Lung (tissue), 12 donors: Measurements from ENCODE around the gene ZBED4. TPM values are rescaled to one million over a fixed set of nuclear protein-coding genes. Genes with fewer than 3 reads are reported as not detected.
A peak's percentile ranks its signal among the peaks of the same experiment; 100 is the strongest.

ENCODE experiments used
- ATAC-seq: fragments of 200-7000 bp; cut with Tn5 transposase; one replicate; pipeline ENCODE4 v1.9.1; 2020; ENCODE audit warnings: moderate number of reproducible peaks; ENCODE audit not compliant: insufficient read depth, low FRiP score
- DNase-seq, 3 donors: peaks; one replicate each; pipeline ENCODE4 v3.0.0-alpha.2; 2013 to 2017
- H3K27ac ChIP-seq, 2 donors: one replicate each; pipeline ENCODE4 v1.5.1; 2013; ENCODE audit warnings: mild to moderate bottlenecking in 2 of 2, moderate library complexity in 2 of 2, control low read depth in 1 of 2, inconsistent platforms in 1 of 2, low read depth in 1 of 2, low read length in 1 of 2
- H3K27me3 ChIP-seq, 3 donors: one replicate each; pipeline ENCODE4 v1.5.1; 2013; ENCODE audit warnings: low read length in 2 of 3; ENCODE audit not compliant: control insufficient read depth in 3 of 3, insufficient read depth in 3 of 3
- H3K36me3 ChIP-seq, 4 donors: one replicate each; pipeline ENCODE4 v1.5.1; 2013; ENCODE audit warnings: low read length in 4 of 4, mild to moderate bottlenecking in 1 of 4, moderate library complexity in 1 of 4; ENCODE audit not compliant: control insufficient read depth in 4 of 4, insufficient read depth in 4 of 4
- H3K4me1 ChIP-seq, 5 donors: one replicate each; pipeline ENCODE4 v1.5.1; 2013; ENCODE audit warnings: low read length in 5 of 5, mild to moderate bottlenecking in 2 of 5, moderate library complexity in 1 of 5; ENCODE audit not compliant: control insufficient read depth in 5 of 5, insufficient read depth in 5 of 5
- H3K4me3 ChIP-seq: one replicate; pipeline ENCODE4 v1.5.1; 2013; ENCODE audit warnings: mild to moderate bottlenecking, control low read depth, moderate library complexity
- H3K9ac ChIP-seq, 2 donors: one replicate each; pipeline ENCODE4 v1.5.1; 2013; ENCODE audit warnings: low read length in 2 of 2, control low read depth in 1 of 2; ENCODE audit not compliant: insufficient read depth in 1 of 2
- H3K9me3 ChIP-seq, 4 donors: one replicate each; pipeline ENCODE4 v1.5.1; 2013; ENCODE audit warnings: low read length in 3 of 4, mild to moderate bottlenecking in 1 of 4, moderate library complexity in 1 of 4; ENCODE audit not compliant: control insufficient read depth in 4 of 4, insufficient read depth in 3 of 4
- WGBS, 2 donors: extraction: QIAGEN DNeasy Blood & Tissue Kit; methylation state at CpG; one replicate each; pipeline ENCODE4 v1.1.7; 2013; 5-methylcytosine and 5-hydroxymethylcytosine counted together
- polyA plus RNA-seq, 2 donors: library from polyadenylated mRNA; stranded (reverse); fragments of 200-250 nt; gene quantifications; one replicate each; pipeline ENCODE4 v1.2.1, GENCODE V29; 2013
- total RNA-seq, 2 donors: library from RNA; depleted of rRNA in 1 of 2; stranded (reverse); fragments of >200 nt in 1 of 2; gene quantifications; one replicate each; pipeline ENCODE4 v1.2.1, GENCODE V29; 2014 to 2021
- TF ChIP-seq, protein P1 (sequence below): IDR thresholded peaks from 2 replicates; pipeline ENCODE4 v1.5.1; 2012; ENCODE audit warnings: mild to moderate bottlenecking; ENCODE audit errors: control extremely low read depth, extremely low read depth
- donor health status: control.
- donor health status: control.
- donor health status: Bipolar disorder and iron deficiency.
- donor health status: healthy.
- donor health status: DM: yes; HTN: yes; CAD: no.

ZBED4 gene
- total and polyA plus RNA-seq, 4 donors, result 3.9 to 13.2 (median 9.1) TPM

DNA sequence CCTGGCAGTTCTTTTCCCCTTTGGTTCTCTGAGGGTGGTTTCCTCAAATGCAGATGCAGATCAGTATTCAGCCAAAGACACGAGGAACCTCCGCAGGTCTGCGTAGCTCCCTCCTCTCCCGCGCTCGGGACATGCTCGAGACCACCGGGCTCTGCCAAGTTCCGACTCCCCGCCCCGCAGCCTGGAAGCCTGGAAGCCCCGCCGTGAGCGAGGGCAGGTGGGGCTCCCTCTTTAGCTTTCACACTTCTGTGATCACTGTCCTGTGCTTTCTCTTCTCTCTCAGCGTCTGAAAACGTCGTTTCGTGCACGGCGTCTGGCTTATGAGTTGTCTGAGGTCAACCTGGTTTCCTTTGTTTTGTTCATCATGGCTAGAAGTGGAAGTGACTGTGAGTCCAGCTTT, 26.6 kb downstream of the ZBED4 start:
- 60 to 76% methylated on average over 20 of the region's 20 CpGs for WGBS, 2 donors
- peaks cover 0 to 37% (median 19%) of the 10 kb centered on the region in 4 donors for H3K36me3 ChIP-seq
- TF ChIP-seq, protein P1, sequence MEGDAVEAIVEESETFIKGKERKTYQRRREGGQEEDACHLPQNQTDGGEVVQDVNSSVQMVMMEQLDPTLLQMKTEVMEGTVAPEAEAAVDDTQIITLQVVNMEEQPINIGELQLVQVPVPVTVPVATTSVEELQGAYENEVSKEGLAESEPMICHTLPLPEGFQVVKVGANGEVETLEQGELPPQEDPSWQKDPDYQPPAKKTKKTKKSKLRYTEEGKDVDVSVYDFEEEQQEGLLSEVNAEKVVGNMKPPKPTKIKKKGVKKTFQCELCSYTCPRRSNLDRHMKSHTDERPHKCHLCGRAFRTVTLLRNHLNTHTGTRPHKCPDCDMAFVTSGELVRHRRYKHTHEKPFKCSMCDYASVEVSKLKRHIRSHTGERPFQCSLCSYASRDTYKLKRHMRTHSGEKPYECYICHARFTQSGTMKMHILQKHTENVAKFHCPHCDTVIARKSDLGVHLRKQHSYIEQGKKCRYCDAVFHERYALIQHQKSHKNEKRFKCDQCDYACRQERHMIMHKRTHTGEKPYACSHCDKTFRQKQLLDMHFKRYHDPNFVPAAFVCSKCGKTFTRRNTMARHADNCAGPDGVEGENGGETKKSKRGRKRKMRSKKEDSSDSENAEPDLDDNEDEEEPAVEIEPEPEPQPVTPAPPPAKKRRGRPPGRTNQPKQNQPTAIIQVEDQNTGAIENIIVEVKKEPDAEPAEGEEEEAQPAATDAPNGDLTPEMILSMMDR, result no peak
- ATAC-seq, result no peak
- no peaks in the 10 kb centered on the region for H3K27me3 ChIP-seq
- H3K9me3 ChIP-seq, result peaks cover 0 to 2% (median 0%) of the 10 kb centered on the region in 4 donors
- DNase-seq, result no peak
- H3K4me3 ChIP-seq, result no peak overlapping the region
- H3K9ac ChIP-seq, result no peak overlapping the region
- no peak overlapping the region for H3K27ac ChIP-seq
- peaks cover 0 to 8% (median 0%) of the 10 kb centered on the region in 5 donors for H3K4me1 ChIP-seq

DNA sequence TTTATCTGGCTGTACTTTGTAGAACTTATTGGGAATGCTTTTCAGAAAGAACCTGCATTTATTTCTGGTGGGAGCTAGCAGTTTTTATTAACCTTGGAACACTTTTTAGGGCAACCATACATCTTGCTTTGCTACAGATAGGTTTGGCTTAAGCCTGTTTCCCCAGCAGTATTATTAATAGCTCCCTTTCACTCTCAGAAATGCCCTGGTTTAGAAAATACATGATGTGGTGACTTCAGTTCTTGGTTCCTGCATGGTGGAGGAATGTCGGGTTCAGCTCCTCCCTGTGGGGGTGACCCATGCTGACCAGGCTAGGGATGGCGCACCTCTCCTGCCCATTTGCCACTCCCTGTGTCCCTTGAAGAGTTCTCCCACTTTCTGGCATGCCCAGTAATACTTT, 28.2 kb downstream of the ZBED4 start:
- WGBS, 2 donors, result 97 to 100% methylated on average over 2 of the region's 2 CpGs
- ATAC-seq, result no peak
- DNase-seq, result no peak

DNA sequence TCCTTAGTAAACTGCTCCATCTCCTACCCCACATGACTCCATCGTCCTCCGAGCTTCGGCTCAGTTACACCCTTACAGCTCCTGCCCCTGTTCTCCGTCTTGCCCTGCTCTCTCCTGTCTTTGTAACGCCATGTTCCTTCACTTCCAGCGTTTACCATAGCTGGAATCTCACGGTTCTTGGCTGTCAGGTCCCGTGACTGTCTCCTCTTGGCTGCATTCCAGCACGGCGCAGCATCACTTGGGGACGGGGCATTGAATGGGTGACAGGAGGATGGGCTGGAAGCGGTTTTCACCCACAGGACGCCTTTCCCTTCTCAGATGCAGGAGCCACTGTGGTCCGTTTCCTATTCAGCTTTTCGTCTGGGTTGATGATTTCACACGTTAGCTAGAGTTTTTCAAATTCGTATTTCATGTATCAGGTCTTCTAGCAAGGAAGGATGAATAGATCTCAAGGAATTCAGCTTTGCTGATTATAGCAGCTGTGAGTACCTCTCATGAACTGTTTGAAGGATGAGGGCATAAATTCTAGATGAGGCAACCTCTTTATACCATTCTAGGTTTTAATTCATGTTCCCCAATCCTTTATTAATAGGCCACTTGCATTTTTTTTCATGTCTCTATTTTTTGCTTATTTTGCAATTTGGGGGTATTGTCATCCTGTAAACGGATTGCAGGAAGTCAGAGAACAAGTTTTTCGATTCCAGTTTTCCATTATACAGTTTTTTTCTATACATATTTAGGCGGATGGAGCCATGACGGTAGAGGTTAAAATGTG, 29.1 kb downstream of the ZBED4 start:
- Histone ChIP-seq H3K36me3 (peaks cover 4 to 44% (median 33%) of the 10 kb centered on the region in 4 donors), H3K27me3 (no peaks in the 10 kb centered on the region), H3K27ac (no peak overlapping the region), H3K4me1 (peaks cover 0 to 8% (median 0%) of the 10 kb centered on the region in 5 donors), H3K9ac (no peak overlapping the region), H3K4me3 (no peak overlapping the region), H3K9me3 (peaks cover 0 to 7% (median 0%) of the 10 kb centered on the region in 4 donors)
- WGBS, 2 donors, result 81 to 82% methylated on average over 21 of the region's 21 CpGs
- ATAC-seq, result no peak
- TF ChIP-seq, protein P1, result no peak
- peak in 1 of 3 donors; percentile 15 for DNase-seq

More for the DNA sequence above, 28.2 kb downstream of the ZBED4 start:
- H3K9ac ChIP-seq, result no peak overlapping the region
- H3K4me1 ChIP-seq, result peaks cover 0 to 8% (median 0%) of the 10 kb centered on the region in 5 donors
- peaks cover 3 to 44% (median 33%) of the 10 kb centered on the region in 4 donors for H3K36me3 ChIP-seq
- H3K4me3 ChIP-seq, result no peak overlapping the region
- H3K27ac ChIP-seq, result no peak overlapping the region
- H3K27me3 ChIP-seq, result no peaks in the 10 kb centered on the region
- H3K9me3 ChIP-seq, result peaks cover 0 to 7% (median 0%) of the 10 kb centered on the region in 4 donors
- TF ChIP-seq, protein P1, result no peak
